Measurements from ENCODE around the gene ZNF205. TPM values are rescaled to one million over a fixed set of nuclear protein-coding genes. Genes with fewer than 3 reads are reported as not detected.

Gene ZNF205
- total and polyA plus RNA-seq, 2 of the 8 experiments (the other 6 are each of a cell fraction or from before 2014, with no cell fraction given), result 19.1 to 19.9 TPM

- TF ChIP-seq CHD7 (IDR thresholded peaks at IDR 0.05; ENCODE audit: insufficient replicate concordance, low read length), result no peak
- TF ChIP-seq ATF2 (IDR thresholded peaks at IDR 0.05; ENCODE audit: low read length), result peak; percentile 51
Measured at GRCh38 chr16:3098459-3099394, 13.7 kb upstream of the ZNF205 start, which contains the start of gene ZSCAN10 (continued).

Measured in H1 (cell line).